ENCODE results near the gene HLA-F. TPM values are rescaled to one million over a fixed set of nuclear protein-coding genes. Genes with fewer than 3 reads are reported as not detected.

The HLA-F gene
- total RNA-seq, result 2.4 and 3.9 TPM in 2 replicates

DNA sequence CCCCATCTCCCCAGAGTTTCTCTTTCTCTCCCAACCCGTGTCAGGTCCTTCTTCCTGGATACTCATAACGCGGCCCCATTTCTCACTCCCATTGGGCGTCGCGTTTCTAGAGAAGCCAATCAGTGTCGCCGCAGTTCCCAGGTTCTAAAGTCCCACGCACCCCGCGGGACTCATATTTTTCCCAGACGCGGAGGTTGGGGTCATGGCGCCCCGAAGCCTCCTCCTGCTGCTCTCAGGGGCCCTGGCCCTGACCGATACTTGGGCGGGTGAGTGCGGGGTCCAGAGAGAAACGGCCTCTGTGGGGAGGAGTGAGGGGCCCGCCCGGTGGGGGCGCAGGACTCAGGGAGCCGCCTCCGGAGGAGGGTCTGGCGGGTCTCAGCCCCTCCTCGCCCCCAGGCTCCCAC lies at the start of gene HLA-F:
Gene HLA-F, plus strand, starts transcription at position 173 of the 404 bp plus-strand sequence. Its CDS starts 30 bp downstream, at position 203.

DNA sequence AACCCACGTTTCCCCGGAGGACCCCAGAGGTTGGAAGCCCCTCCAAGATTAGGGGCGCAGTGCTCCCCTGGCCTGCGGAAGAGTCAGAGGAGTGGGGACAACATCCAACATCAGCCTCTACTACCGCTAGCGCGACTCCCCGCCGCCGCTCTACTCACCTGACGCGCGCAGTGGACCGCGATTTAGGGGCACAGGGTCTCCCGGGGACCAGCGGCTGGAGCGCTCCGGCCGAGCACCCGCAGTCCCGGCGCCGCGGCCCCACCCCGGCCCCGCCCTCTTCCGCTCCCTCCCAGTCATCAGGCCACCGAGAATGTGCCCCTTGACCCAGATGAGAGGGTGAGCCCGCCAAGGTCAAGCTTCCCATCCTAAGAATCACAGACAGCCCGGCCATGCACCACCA lies 42.3 kb upstream of the HLA-F start, which contains the start of gene ZFP57:
Gene ZFP57, minus strand, starts transcription at position 249 of the 400 bp plus-strand sequence. CDS start 4,149 bp downstream, outside the sequence.

Other genes with a start within 250 kb of the HLA-F start
- gene MAS1L, start 235.5 kb upstream of the HLA-F start, total RNA-seq, result not detected in 2 replicates
- 0.09 and 0.16 TPM in 2 replicates for gene UBD, start 163.7 kb upstream of the HLA-F start, total RNA-seq
- not detected in 2 replicates for gene OR2H2, start 138.3 kb upstream of the HLA-F start, total RNA-seq
- gene GABBR1, start 90.3 kb upstream of the HLA-F start, total RNA-seq, result 13.6 and 18.8 TPM in 2 replicates
- gene MOG, start 66.3 kb upstream of the HLA-F start, total RNA-seq, result not detected in 2 replicates
- gene ZFP57, start 42.3 kb upstream of the HLA-F start, total RNA-seq, result 2.8 TPM in 1 of 2 replicates, not detected in the other
- 0.16 and 0.17 TPM in 2 replicates for gene HLA-G, start 104.4 kb downstream of the HLA-F start, total RNA-seq
- gene HLA-A, start 219.1 kb downstream of the HLA-F start, total RNA-seq, result 288 and 366 TPM in 2 replicates